GM12864 (cell line): Measurements from ENCODE around the gene ADM.

Source experiments
- DNase-seq: peaks from one replicate; pipeline ENCODE4 v3.0.0-alpha.2; 2011; ENCODE audit warnings: low read depth
- H3K4me3 ChIP-seq: 2 replicates; pipeline ENCODE4 v1.5.1; 2011; ENCODE audit warnings: mild to moderate bottlenecking, low read depth, low read length, control low read depth
- TF ChIP-seq, protein P1 (sequence below): IDR thresholded peaks from 2 replicates; pipeline ENCODE4 v1.5.1; 2011; ENCODE audit warnings: low read depth, mild to moderate bottlenecking, moderate library complexity, low read length, control low read depth, inconsistent platforms; ENCODE audit errors: missing control alignments

The ADM gene

DNA sequence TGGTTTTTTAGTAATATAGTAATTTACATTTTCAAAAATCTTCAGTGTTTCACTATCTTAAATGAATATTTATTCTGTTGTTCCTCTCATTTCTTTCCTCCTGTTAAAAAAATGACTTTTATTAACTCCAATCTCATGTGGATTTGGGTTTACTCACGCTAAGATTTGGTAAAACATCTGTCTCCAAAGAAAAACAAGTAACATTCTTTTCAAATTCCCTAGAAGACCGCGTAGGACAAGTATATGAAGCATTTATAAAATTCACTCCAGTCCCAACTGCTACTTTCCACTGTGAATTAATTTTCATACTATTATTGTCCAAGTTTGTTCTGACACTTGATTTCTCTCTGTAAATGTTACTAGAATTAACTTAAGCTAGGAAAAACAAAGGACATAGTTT lies 37.1 kb upstream of the ADM start:
- TF ChIP-seq, protein P1, sequence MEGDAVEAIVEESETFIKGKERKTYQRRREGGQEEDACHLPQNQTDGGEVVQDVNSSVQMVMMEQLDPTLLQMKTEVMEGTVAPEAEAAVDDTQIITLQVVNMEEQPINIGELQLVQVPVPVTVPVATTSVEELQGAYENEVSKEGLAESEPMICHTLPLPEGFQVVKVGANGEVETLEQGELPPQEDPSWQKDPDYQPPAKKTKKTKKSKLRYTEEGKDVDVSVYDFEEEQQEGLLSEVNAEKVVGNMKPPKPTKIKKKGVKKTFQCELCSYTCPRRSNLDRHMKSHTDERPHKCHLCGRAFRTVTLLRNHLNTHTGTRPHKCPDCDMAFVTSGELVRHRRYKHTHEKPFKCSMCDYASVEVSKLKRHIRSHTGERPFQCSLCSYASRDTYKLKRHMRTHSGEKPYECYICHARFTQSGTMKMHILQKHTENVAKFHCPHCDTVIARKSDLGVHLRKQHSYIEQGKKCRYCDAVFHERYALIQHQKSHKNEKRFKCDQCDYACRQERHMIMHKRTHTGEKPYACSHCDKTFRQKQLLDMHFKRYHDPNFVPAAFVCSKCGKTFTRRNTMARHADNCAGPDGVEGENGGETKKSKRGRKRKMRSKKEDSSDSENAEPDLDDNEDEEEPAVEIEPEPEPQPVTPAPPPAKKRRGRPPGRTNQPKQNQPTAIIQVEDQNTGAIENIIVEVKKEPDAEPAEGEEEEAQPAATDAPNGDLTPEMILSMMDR = no peak
- H3K4me3 ChIP-seq = no peak overlapping the region
- DNase-seq = no peak

DNA sequence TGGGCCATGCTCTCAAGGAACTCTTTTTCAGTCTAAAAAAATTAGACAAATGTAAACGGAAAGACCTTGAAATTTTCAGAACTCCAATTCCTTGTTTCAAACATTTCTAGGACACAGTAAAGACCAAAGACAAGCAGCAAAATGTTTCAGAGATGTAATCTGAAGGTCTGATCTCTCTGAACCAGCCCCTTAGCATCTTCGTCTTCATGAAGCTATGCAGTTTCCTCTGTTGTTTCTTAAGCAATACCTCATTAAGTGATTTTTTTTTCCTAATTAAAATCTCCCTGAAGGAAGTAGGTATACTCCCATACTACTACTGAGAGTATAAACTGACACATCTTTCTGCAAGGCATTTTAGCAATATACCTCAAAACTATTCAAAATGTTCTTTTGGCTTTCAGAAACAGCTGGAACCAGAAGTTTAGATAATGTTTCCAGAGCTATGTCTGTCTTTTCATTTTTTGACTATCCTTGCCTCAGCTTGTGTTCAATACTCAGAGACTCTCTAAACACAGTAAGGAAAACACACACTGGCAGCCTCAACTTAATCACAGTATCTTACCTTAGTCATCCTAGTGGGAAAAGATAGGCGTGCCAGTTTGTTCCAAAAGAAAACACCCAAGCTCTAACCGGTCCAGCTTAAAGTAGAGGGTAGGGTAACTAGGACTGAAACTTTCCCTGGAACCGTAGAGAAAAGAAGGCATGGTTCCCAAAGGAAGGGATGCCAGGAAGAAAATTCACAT lies 36.0 kb upstream of the ADM start:
- no peak for DNase-seq
- TF ChIP-seq, protein P1 = no peak
- no peak overlapping the region for H3K4me3 ChIP-seq

DNA sequence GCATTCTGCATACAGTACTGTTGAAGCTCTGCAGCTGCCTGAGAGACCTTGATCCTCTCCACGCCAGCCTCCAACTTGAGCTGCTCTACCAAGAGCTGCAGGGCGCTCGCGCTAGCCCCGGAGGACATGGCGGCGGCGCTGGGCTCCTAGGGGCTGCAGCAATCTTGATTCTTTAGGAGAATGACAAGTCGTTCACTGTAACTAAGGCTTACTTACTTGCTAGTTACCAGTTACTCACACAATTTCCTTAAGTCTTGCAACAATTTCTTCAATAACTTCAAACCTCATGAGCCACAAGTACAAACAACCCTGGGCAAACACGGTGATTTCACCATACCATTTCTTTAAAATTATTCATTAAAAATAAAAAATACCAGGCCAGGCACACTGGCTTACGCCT lies 32.7 kb upstream of the ADM start:
- no peak for DNase-seq
- H3K4me3 ChIP-seq = no peak overlapping the region
- TF ChIP-seq, protein P1 = no peak

DNA sequence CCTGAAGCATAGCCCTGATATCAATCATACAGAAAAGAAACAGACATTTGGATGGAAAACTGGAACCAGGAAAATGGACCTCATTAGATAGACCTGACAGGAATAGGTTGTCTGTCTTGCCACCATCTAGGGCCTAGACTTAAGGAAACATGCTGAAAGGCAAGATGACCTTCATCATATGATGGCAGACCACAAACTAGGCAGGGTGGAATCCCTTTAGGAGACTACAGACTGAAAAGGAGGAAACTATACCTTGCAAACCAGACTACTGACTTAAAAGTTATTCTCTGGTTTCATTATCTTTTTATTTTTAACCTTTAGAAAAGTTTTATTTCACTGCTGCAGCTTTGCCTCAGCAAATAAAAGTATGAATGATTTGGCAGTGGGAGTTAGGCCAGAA lies 31.1 kb upstream of the ADM start:
- no peak overlapping the region for H3K4me3 ChIP-seq
- DNase-seq = no peak
- TF ChIP-seq, protein P1 = no peak

DNA sequence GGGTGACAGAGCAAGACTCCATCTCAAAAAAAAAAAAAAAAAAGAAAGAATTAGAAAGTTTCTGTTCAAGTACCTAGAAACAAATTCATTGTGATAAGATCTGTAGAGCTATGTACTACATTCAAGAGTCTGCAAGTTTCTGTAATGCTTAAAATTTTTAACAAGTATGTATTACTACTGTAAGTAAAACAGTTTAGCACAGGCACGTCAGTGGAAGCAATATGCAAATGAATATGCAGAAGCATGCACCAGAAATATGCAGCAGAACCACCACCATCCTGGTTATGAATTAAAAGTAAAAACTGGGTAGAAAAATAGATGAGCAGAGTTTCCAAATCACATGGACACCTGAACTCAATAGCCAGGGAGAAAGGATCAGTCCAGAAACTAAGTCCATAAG lies 30.1 kb upstream of the ADM start:
- no peak for DNase-seq
- H3K4me3 ChIP-seq = no peak overlapping the region
- TF ChIP-seq, protein P1 = no peak

DNA sequence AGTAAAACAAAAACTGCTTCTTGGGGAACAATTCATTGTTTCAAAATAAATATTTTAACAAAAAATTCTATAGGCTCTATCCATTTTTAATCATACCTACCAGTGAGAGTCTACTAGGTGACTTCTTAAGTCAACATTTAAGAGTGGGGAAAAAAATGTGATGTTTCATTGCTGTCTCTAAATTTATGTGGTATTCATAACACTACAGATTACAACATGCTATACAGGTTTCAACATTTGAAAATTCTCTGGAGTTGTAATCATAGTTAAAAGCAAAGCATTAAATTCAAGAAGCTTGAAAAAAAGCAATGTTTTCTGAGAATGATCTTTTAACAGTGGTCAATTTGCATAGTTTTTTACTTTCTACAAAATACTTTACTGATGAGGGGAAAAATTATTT lies 29.2 kb upstream of the ADM start:
- TF ChIP-seq, protein P1 = no peak
- no peak overlapping the region for H3K4me3 ChIP-seq
- DNase-seq = no peak

DNA sequence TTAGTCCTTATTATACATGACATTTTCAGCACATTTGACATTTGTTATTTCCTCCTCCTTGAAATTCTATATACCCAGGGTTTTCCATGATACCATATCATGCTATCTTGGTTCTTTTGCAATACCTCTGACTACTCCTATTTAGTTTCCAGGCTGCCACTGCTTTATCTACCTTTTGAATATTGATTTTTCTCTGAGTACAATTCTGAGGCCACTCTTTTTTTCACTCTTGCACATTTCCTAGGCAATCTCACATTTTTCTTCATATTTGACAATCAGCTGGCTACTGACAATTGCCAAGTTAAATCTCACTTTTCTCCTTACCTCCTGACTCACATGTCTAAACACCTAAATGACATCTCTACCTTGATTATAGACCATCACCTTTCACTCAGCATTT lies 22.8 kb upstream of the ADM start:
- TF ChIP-seq, protein P1 = no peak
- no peak overlapping the region for H3K4me3 ChIP-seq
- DNase-seq = no peak
